A549 (cell line): ENCODE results near the gene FERMT1.
A peak's percentile ranks its signal among the peaks of the same experiment; 100 is the strongest.

Experiments
- BHLHE40 ChIP-seq: IDR thresholded peaks from 2 replicates; pipeline ENCODE4 v1.6.1; 2012; ENCODE audit warnings: low read depth, low read length, inconsistent platforms
- CEBPB ChIP-seq, 2 experiments: fragments of >200 bp in 1 of 2; sonication (Bioruptor Twin) in 1 of 2; formaldehyde crosslinking in 1 of 2; IDR thresholded peaks; 2 replicates each; pipeline ENCODE4 v1.6.1; 2012 to 2016
- EHMT2 ChIP-seq: fragments of 200-600 bp; sonication (generic); IDR thresholded peaks from 2 replicates; pipeline ENCODE4 v1.6.1; 2016; ENCODE audit warnings: antibody characterized with exemption, low read depth, mild to moderate bottlenecking, moderate library complexity
- POLR2AphosphoS2 ChIP-seq: conservative IDR thresholded peaks from 2 replicates; pipeline ENCODE4 v1.6.1; 2012; ENCODE audit warnings: low read length, improper control_type of control experiment, inconsistent platforms
- SREBF2 ChIP-seq: fragments of 450-650 bp; IDR thresholded peaks from 2 replicates; pipeline ENCODE4 v1.6.1; 2014; ENCODE audit warnings: mild to moderate bottlenecking, moderate library complexity
- ZNF302 ChIP-seq: fragments of 250-450 bp; sonication (Bioruptor Pico); IDR thresholded peaks from 2 replicates; pipeline ENCODE4 v1.9.0; 2021; ENCODE audit warnings: inconsistent platforms, mild to moderate bottlenecking, moderate library complexity
- TF ChIP-seq, protein P1 (sequence below): fragments of >200 bp; sonication (Bioruptor Twin); formaldehyde crosslinking; IDR thresholded peaks from 3 replicates; pipeline ENCODE4 v1.5.1; 2016
- TF ChIP-seq, protein P2 (sequence below): fragments of 200-600 bp; sonication (generic); IDR thresholded peaks from 2 replicates; pipeline ENCODE4 v1.6.1; 2016; ENCODE audit warnings: antibody characterized with exemption, mild to moderate bottlenecking, moderate library complexity
- TF ChIP-seq, protein P3 (sequence below): IDR thresholded peaks from 2 replicates; pipeline ENCODE4 v1.6.1; 2012

DNA sequence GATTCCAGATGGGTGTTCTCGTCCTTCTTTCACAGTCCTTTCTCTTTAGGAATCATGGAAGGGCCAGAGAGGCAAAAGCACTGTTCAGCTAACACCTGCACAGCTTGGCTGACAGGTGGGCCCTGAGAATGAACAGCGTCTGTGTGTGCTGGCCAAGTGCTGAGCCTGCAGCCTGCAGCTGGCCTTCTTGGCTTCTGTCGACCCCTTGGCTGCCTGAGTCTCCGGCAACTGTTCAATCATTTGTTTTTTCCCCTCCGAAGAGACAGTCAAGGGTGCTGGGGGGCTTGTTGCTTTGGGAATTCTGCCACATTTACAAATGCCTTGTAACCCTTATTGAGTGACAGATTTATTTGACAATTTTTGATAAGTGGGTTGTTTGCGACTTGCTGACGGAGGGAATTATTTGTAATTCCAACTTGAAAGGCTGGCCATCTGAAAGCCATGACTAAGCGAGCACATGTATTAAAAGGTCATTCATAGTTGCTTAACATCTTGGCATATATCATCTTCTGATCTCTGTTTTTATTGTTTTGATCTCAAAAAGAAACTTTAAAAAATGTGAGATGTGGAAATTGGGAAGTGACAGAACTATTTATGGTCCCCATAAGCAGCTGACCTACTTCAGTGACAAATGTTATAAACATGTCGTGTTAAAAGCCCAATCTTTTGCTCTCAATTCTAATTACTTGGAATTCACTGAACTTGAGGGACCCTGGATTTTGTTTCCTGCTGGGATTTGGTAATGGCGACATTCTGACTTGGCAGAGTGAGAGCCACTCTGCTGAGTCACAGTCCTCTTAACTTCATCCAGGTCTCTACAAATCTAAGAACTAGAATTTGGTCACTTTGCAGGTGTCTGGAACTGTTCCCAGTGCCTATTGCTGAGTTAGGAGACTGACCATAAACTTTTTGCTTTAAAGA, 41.9 kb upstream of the FERMT1 start:
- 0 out of 4 replicates have a peak, but pooled peaks of 1 of the 2 experiments have one; percentile 38 for TF ChIP-seq CEBPB (IDR thresholded peaks at IDR 0.05)
- TF ChIP-seq, protein P1, sequence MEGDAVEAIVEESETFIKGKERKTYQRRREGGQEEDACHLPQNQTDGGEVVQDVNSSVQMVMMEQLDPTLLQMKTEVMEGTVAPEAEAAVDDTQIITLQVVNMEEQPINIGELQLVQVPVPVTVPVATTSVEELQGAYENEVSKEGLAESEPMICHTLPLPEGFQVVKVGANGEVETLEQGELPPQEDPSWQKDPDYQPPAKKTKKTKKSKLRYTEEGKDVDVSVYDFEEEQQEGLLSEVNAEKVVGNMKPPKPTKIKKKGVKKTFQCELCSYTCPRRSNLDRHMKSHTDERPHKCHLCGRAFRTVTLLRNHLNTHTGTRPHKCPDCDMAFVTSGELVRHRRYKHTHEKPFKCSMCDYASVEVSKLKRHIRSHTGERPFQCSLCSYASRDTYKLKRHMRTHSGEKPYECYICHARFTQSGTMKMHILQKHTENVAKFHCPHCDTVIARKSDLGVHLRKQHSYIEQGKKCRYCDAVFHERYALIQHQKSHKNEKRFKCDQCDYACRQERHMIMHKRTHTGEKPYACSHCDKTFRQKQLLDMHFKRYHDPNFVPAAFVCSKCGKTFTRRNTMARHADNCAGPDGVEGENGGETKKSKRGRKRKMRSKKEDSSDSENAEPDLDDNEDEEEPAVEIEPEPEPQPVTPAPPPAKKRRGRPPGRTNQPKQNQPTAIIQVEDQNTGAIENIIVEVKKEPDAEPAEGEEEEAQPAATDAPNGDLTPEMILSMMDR = no peak
- no peak for TF ChIP-seq ZNF302 (CRISPR knock-in tag)
- TF ChIP-seq POLR2AphosphoS2 = no peak
- TF ChIP-seq EHMT2 = no peak
- no peak for TF ChIP-seq SREBF2
- TF ChIP-seq BHLHE40 = no peak
- TF ChIP-seq, protein P2, sequence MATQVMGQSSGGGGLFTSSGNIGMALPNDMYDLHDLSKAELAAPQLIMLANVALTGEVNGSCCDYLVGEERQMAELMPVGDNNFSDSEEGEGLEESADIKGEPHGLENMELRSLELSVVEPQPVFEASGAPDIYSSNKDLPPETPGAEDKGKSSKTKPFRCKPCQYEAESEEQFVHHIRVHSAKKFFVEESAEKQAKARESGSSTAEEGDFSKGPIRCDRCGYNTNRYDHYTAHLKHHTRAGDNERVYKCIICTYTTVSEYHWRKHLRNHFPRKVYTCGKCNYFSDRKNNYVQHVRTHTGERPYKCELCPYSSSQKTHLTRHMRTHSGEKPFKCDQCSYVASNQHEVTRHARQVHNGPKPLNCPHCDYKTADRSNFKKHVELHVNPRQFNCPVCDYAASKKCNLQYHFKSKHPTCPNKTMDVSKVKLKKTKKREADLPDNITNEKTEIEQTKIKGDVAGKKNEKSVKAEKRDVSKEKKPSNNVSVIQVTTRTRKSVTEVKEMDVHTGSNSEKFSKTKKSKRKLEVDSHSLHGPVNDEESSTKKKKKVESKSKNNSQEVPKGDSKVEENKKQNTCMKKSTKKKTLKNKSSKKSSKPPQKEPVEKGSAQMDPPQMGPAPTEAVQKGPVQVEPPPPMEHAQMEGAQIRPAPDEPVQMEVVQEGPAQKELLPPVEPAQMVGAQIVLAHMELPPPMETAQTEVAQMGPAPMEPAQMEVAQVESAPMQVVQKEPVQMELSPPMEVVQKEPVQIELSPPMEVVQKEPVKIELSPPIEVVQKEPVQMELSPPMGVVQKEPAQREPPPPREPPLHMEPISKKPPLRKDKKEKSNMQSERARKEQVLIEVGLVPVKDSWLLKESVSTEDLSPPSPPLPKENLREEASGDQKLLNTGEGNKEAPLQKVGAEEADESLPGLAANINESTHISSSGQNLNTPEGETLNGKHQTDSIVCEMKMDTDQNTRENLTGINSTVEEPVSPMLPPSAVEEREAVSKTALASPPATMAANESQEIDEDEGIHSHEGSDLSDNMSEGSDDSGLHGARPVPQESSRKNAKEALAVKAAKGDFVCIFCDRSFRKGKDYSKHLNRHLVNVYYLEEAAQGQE = no peak
- TF ChIP-seq, protein P3, sequence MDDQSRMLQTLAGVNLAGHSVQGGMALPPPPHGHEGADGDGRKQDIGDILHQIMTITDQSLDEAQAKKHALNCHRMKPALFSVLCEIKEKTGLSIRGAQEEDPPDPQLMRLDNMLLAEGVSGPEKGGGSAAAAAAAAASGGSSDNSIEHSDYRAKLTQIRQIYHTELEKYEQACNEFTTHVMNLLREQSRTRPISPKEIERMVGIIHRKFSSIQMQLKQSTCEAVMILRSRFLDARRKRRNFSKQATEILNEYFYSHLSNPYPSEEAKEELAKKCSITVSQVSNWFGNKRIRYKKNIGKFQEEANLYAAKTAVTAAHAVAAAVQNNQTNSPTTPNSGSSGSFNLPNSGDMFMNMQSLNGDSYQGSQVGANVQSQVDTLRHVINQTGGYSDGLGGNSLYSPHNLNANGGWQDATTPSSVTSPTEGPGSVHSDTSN = no peak
